ENCODE results near the gene NPAS3. TPM values are rescaled to one million over a fixed set of nuclear protein-coding genes. Genes with fewer than 3 reads are reported as not detected.

NPAS3 gene
- total and polyA plus RNA-seq, 2 of the 8 experiments (the other 6 are each of a cell fraction or from before 2014, with no cell fraction given), result 0.11 to 0.60 TPM

- TF ChIP-seq MAX (IDR thresholded peaks at IDR 0.05) (no peak), SP1 (IDR thresholded peaks at IDR 0.05; ENCODE audit: low read depth, low read length) (no peak), JUN (IDR thresholded peaks at IDR 0.05; ENCODE audit: low read depth, low read length) (no peak), CREB1 (IDR thresholded peaks at IDR 0.05) (no peak), SIRT6 (IDR thresholded peaks at IDR 0.05; ENCODE audit: low read length) (no peak), PHF8 (conservative IDR thresholded peaks at IDR 0.05; ENCODE audit: low read depth, low read length) (no peak), BACH1 (IDR thresholded peaks at IDR 0.05; ENCODE audit: low read length) (no peak), POU5F1 (IDR thresholded peaks at IDR 0.05; ENCODE audit: low read depth, low read length) (no peak), RBBP5 (IDR thresholded peaks at IDR 0.05; ENCODE audit: borderline replicate concordance, low read depth, low read length) (no peak), TCF12 (IDR thresholded peaks at IDR 0.05; ENCODE audit: low read depth, low read length) (no peak), KDM4A (IDR thresholded peaks at IDR 0.05; ENCODE audit: low read depth, low read length, severe bottlenecking) (no peak)
Measured at GRCh38 chr14:33457617-33458016, 518.9 kb downstream of the NPAS3 start (continued).

All from H1 (cell line).